IMR-90 (cell line): ENCODE data around the gene LMBRD2.

Experiments used
- MAFK ChIP-seq: IDR thresholded peaks from 2 replicates; pipeline ENCODE4 v1.6.1; 2012; ENCODE audit warnings: low read depth, low read length, improper control_type of control experiment
- MAZ ChIP-seq: IDR thresholded peaks from 2 replicates; pipeline ENCODE4 v1.6.1; 2012; ENCODE audit warnings: low read depth, mild to moderate bottlenecking, low read length, improper control_type of control experiment, moderate library complexity, borderline replicate concordance
- TF ChIP-seq, protein P1 (sequence below): conservative IDR thresholded peaks from 2 replicates; pipeline ENCODE4 v1.5.1; 2012; ENCODE audit warnings: mild to moderate bottlenecking, low read depth, low read length, improper control_type of control experiment

DNA sequence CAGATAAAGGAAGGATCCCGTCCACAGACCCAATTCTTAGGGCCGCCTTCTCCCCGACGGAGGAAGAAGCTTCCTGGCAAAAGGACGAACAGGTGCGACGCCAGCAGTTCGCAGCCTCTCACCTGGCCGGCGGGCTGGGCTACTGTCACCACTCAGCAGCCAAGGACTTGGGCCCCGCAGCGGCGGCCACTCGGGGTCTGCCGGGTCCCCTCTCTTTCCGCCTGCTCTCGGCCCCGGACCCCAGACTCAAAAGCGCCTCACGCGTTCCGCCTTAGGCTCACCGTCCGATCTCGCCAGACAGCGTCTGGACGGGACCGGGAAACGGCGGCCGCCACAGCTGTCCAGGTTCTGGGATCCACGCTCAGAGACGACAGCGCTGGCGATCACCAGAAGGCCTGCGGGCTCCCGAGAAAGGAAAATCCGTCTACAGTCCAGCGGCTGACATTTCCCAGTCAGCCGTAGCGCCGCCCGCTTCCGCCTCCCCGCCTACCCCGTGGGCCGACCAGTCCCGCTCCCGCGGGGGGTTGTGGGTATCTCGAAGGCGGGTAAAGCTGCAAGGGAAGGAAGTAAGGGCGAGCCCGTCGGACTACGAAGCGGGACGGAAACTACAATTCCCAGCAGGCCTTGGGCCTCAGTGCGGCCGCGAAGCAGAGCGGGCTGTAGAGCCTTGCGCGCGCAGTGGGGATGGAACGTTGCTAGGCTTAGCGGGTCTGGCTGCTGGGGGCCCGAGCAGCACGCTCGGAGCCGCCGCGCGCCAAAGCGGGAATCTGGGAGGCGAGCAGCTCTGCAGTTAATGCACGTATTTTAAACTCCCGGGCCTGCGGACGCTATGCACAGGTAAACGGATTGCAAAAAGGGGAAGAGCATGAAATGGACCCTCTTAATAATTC, at the start of gene LMBRD2, which contains the start of gene SKP2:
- TF ChIP-seq MAZ: peak; percentile 71; the same call in 1 of the 2 replicates
- TF ChIP-seq, protein P1, sequence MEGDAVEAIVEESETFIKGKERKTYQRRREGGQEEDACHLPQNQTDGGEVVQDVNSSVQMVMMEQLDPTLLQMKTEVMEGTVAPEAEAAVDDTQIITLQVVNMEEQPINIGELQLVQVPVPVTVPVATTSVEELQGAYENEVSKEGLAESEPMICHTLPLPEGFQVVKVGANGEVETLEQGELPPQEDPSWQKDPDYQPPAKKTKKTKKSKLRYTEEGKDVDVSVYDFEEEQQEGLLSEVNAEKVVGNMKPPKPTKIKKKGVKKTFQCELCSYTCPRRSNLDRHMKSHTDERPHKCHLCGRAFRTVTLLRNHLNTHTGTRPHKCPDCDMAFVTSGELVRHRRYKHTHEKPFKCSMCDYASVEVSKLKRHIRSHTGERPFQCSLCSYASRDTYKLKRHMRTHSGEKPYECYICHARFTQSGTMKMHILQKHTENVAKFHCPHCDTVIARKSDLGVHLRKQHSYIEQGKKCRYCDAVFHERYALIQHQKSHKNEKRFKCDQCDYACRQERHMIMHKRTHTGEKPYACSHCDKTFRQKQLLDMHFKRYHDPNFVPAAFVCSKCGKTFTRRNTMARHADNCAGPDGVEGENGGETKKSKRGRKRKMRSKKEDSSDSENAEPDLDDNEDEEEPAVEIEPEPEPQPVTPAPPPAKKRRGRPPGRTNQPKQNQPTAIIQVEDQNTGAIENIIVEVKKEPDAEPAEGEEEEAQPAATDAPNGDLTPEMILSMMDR: no peak
- no peak for TF ChIP-seq MAFK
